Upper lobe of left lung (tissue), 4 donors: ENCODE results near the gene FIBIN.

Experiments used
- EP300 ChIP-seq, 4 donors: sonication (generic); formaldehyde crosslinking; IDR thresholded peaks; one replicate each; pipeline ENCODE4 v1.5.1; 2017; ENCODE audit warnings: antibody characterized with exemption in 4 of 4, control low read depth in 2 of 4
- POLR2A ChIP-seq, 4 donors: fragments of 450-650 bp; IDR thresholded peaks; one replicate each; pipeline ENCODE4 v1.5.1; 2016 to 2017; ENCODE audit warnings: antibody characterized with exemption in 4 of 4, mild to moderate bottlenecking in 2 of 4
- POLR2AphosphoS5 ChIP-seq, 2 donors: sonication (generic); formaldehyde crosslinking; IDR thresholded peaks; one replicate each; pipeline ENCODE4 v1.5.1; 2017; ENCODE audit warnings: antibody characterized with exemption in 2 of 2
- TF ChIP-seq, protein P1 (sequence below), 6 experiments: fragments of 450-650 bp in 4 of 6; fragments of 200-600 bp in 2 of 6; sonication (generic) in 2 of 6; IDR thresholded peaks; one replicate each; pipeline ENCODE4 v1.5.1; 2016 to 2019; ENCODE audit warnings: antibody characterized with exemption in 6 of 6

DNA sequence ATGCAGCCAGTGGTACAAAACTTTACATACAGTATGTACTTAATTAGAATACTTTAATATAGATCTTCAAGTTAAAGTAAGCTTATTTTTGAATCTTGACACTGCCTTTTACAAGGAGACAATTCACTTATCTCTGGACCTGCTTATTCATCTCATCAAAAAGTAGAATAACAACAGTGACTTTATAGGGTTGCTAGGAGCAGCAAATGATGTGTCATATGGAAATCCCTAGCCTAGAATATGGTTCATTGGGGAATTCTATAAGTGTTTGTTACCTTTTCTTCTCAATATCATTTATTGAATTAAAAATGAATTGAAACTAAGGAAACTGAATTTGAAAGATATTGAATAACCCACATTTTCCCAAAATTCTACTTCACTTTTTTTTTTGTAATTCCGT, 45.0 kb upstream of the FIBIN start:
- TF ChIP-seq, protein P1, sequence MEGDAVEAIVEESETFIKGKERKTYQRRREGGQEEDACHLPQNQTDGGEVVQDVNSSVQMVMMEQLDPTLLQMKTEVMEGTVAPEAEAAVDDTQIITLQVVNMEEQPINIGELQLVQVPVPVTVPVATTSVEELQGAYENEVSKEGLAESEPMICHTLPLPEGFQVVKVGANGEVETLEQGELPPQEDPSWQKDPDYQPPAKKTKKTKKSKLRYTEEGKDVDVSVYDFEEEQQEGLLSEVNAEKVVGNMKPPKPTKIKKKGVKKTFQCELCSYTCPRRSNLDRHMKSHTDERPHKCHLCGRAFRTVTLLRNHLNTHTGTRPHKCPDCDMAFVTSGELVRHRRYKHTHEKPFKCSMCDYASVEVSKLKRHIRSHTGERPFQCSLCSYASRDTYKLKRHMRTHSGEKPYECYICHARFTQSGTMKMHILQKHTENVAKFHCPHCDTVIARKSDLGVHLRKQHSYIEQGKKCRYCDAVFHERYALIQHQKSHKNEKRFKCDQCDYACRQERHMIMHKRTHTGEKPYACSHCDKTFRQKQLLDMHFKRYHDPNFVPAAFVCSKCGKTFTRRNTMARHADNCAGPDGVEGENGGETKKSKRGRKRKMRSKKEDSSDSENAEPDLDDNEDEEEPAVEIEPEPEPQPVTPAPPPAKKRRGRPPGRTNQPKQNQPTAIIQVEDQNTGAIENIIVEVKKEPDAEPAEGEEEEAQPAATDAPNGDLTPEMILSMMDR (IDR thresholded peaks at IDR 0.05), result no peak
- TF ChIP-seq POLR2A (IDR thresholded peaks at IDR 0.05) (no peak), POLR2AphosphoS5 (IDR thresholded peaks at IDR 0.05) (no peak), EP300 (IDR thresholded peaks at IDR 0.05) (no peak)
